GM04503 (cell line): ENCODE data around the gene WDR33.
"Not testable (repeated sequence)": the region's sequence is repeated elsewhere in the genome, so short reads cannot be mapped to it uniquely, and the experiment has no call there.

Experiments
- DNase-seq: peaks from one replicate; pipeline ENCODE4 v3.0.0-alpha.2; 2012; ENCODE audit warnings: low read depth

WDR33 gene

DNA sequence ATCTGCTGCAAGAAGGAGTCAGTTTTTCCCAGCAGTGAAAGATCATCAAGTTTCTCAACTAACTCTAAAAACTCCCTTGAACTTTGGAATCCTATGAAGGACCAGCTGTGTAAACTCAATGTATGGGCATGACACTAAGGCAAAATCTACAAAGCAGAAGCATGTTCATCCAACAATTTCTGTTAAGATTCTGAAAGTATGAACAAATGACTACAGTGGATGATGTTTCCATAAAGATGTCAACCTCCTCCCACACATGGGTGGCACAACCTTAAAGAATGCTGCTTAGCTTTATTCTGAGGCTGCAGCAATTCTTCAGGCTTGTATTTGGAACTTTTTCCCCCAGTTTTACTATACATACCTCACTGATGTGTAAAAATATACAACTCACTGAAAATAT, 47.2 kb downstream of the WDR33 start:
- DNase-seq: no peak

DNA sequence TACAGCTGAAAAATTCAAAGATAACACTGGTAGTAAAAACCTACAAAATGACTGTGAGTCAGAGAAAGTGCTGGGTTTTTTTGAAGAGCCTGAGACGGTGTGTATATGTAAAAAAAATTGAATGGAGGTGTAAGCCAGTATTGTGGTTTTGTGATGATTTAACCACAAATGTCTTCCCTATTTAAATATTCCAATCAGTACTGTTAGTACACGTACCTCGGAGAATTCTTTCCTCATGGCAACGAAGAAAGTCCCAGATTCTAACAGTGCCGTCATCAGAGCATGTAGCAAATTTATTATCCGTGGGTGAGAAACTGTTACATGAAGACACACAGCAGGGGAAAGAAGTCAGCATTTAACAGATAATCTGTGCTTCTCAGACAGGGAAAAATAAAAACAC, 48.1 kb downstream of the WDR33 start:
- DNase-seq: no peak

DNA sequence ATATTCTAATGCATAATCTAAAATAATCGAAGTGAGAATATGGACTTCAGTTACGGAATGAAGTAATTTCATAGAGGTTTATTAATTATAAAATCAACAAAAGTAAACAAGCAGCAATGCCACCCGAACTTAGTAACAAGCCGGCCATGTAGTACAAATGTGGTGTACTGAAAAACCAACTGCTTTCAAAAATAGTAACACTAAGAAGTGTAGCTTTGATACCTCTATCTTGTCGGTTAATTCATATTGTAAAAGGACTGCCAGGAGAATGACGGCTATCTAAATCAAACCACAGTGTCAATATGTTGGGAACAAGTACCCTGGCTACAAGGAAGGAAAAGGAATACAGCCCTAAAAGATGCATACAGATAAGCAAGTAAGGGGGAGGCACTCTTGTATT, 48.5 kb downstream of the WDR33 start:
- DNase-seq: no peak

GRCh38 chr2:127759931-127760330, 51.0 kb downstream of the WDR33 start:
- DNase-seq: no peak

- DNase-seq: no peak
Observed at GRCh38 chr2:127754186-127754585, 56.8 kb downstream of the WDR33 start.

DNA sequence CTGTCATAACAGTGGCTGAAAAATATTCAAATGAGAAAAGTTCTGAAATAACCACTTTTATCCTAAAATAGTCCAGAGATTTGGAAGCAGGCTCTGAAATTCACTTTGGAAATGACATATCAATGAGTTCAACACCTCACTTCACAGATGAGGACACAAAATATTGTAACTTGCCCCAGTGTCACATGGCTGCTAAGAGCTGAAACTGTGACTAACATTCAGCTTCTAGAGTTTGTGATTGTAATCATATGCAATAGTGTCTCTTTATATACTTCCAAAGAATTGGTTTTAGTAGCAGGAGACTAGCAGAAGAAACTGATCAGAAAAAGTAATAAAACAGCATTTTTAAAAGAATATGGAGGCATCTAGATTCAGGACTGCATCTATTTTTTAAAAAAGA, 57.6 kb downstream of the WDR33 start:
- DNase-seq: no peak

DNA sequence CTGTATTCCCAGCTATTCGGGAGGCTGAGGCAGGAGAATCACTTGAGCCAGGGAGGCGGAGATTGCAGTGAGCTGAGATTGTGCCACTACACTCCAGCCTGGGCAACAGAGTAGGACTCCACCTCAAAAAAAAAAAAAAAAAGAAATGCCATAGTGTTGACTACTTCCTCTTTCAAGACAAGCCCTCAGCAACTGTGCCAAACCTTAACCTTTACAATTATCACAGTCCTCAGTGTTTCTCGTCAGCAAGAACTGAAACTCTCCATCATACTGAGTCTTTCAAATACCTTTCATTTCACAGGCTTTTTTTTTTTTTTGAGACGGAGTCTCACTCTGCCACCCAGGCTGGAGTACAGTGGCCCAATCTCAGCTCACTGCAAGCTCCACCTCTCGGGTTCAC, 61.4 kb downstream of the WDR33 start:
- DNase-seq: not testable (repeated sequence)

DNA sequence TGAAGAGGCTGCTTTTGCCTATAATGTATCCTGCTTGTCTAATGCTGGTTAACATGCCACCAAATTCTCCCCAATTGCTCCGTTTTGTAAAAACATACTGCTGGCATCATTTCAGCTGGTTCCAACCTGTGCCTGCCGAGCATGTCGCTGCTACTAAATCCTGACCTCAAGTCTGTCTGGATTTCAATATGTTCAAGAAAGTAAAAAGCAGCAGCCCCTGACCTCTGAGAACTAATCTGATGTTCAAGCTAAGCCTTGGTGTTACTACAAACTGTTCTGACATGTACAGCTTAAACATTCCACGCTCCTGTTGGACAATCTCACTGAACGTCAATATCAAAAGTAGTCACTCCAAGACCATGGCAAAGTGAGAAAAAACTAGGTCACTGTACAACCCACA, 63.4 kb downstream of the WDR33 start:
- DNase-seq: no peak

- DNase-seq: no peak
Observed at GRCh38 chr2:127743477-127744026, 67.4 kb downstream of the WDR33 start.

DNA sequence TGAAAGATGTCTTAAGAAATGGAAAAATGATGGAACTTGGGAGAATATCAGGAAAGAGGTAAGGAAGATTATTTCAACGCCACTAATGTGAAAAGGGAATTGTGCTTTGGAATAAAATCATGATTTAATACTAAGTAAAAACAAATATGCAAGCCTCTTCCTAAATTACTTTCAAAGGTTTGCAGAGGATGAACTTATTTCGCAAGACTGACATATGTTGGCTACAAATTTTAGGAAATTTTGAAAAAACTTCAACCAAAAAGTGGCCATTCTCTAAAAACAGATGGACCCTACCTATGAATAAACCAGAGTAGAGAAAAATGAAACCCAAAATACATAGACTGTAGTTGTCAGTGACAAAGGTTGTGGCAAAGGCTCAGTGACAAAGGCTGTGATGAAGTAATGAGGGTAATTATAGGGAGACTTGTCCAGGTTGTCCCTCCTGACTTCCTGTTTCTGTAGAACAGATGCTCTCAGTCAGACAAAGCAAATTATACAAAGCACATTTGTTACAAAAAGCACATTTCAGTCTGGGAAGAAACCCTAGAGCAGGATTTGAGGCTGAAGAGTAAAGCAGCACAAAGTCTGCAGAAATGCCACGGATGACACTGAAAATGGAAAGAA, 70.2 kb downstream of the WDR33 start:
- DNase-seq: no peak

DNA sequence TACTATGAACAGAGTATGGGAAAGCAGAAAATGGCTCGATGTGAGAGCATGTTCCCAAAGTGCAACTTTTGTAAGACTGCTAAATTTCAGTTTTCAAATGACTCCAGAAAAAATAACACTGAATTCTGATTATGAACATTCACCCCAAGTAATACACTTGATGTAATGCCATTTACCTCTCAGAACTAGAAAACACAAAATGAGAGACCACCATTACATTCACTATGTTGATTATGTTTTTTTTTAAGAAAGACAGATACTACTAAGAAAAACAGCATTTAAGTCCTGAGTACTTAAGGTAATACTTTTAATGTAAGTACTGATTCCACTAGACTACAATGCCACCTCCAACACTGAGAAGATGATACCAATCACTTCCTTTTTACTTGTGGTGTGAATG, 71.2 kb downstream of the WDR33 start:
- no peak for DNase-seq

- no peak for DNase-seq
Observed at GRCh38 chr2:127737892-127738291, 73.1 kb downstream of the WDR33 start.

GRCh38 chr2:127735537-127736399, 75.2 kb downstream of the WDR33 start:
- DNase-seq: no peak

DNA sequence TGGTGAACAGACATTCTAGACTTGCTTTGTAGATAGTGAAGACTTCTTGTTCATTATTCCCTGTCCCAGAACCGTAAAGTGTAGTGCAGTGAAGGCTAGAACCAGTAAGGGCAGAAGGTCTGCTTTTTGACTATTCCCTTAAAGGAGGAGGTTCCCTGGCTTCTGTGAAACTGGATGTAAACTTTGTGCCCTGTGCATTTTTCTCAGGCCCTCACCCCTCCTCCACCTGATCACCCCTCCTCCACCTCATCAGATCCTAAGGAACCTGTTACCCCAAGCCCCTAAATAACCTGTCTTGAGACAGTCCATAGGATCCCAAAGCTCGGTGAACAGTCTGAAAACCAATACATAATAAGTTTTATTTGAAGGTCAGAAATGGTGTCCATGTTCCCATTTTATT, 75.9 kb downstream of the WDR33 start:
- no peak for DNase-seq

GRCh38 chr2:127733816-127734537, 77.0 kb downstream of the WDR33 start:
- DNase-seq: no peak

- DNase-seq: no peak
Observed at GRCh38 chr2:127733113-127733815, 77.7 kb downstream of the WDR33 start.

- no peak for DNase-seq
Observed at GRCh38 chr2:127726158-127726880, 84.7 kb downstream of the WDR33 start.

- DNase-seq: no peak
Observed at GRCh38 chr2:127722807-127723206, 88.2 kb downstream of the WDR33 start.

DNA sequence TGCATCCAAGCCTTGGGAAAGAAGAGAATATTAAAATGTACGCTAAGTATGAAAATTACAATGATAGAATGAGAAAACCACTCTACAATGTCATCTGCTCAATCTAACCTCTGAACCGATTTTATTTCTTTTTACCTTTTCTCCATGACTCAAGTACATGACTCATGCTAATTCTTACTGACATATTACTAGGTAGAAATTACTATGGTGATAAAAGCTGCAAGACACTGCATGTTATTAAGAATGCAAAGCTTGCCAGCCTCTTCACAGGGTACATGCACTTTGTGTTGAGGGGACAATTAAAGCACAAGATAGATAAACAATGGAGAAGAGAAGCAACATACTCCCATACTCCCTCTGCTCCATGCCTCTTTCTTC, 89.0 kb downstream of the WDR33 start:
- DNase-seq: no peak

- DNase-seq: peak; percentile 51
Observed at GRCh38 chr2:127721311-127721977, 89.5 kb downstream of the WDR33 start.
